D341Med (cell line): ENCODE results near the gene EIF3A.
"Not testable (repeated sequence)": the region's sequence is repeated elsewhere in the genome, so short reads cannot be mapped to it uniquely, and the experiment has no call there.

Source experiments
- DNase-seq: peaks from one replicate; pipeline ENCODE4 v3.0.0; 2012; ENCODE audit warnings: low spot score

Gene EIF3A

DNA sequence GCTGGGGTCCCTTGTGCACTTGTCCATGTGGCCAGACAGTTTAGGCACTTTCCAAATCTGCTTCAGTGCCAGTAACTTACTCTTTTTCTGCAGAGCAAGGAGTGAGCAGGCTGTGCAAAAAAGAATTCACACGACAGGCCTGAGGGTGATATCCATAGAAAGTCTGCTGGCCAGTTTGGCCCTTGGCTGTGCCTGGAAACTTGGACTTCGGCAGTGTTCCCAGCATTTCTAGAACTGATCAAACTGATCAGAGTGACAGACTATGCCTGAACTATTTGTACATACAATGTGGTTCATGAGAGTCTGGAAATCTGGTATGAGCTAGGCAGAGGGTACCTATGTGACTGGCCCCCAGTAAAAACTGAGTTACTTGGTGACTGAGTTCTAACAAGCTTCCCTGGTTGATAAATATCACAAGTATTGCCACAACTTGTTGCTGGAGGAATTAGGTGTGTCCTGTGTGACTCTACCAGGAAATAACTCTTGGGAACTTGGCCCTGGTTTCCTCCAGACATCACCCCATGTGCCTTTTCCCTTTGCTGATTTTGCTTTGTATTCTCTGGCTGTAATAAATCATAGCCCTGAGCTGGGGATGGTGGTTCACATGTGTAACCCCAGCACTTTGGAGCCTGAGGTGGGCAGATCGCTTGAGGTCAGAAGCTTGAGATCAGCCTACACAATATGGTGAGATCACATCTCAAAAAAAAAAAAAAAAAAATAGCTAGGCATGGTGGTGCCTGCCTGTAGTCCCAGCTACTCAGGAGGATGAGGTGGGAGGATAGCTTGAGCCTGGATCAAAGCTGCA is 20.0 kb upstream of the EIF3A start:
- no peak for DNase-seq

DNA sequence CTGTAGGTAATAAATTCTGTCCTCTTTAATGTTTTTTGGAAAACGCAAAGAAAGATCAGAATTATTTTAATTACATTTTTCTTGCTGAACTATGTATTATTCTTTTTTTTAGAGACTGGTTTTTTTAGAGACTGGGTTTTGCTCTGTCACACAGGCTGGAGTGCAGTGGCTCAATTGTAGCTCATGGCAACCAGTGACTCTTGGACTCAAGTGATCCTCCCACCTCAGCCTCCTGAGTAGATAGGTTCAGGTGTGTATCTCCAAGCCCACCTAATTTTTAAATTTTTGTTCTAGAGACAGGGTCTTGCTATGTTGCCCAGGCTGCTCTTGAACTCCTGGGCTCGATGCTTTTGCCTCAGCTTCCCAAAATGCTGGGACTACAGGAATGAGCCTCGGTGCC is 18.0 kb upstream of the EIF3A start:
- no peak for DNase-seq

DNA sequence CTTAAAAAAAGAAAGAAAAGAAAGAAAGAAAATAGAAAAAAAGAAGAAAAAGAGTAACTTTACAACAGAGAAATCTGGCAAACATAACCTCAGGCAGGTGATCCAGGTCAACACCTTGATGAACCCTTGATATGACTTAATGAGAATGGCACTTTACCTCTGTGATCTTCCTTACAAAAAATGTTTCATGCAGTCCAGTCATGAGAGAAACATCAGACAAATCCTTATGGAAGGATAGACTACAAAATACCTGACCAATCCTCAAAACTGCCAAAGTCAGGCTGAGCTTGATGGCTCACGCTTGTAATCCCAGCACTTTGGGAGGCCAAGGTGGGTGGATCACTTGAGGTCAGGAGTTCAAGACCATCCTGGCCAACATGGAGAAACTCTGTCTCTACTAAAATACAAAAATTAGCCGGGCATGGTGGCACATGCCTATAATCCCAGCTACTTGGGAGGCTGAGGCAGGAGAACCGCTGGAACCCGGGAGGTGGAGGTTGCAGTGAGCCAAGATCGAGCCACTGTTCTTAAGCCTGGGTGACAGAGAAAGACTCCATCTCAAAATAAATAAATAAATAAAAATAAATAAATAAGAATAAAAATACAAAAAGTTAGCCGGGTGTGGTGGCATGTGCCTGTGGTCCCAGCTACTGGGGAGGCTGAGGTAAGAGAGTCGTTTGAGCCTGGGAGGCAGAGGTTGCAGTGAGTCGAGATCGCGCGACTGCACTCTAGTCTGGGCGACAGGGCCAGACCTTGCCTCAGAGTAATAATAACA is 16.2 kb upstream of the EIF3A start:
- DNase-seq: not testable (repeated sequence)

DNA sequence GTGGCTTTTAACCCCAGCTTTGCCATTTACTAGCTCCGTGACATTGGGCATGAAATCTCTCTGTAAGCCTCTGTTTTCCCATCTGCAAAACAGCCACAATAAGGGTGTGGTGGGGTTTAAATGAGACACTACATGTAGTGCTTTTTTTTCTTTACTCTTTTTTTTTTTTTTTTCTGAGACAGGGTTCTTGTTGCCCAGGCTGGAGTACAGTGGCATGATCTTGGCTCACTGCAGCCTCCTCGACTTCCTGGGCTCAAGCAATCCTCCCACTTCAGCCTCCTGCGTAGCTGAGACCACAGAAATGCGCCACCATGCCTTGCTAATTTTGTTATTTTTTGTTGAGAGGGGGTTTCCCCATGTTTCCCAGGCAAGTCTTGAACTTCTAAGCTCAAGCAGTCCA is 15.0 kb upstream of the EIF3A start:
- no peak for DNase-seq

DNA sequence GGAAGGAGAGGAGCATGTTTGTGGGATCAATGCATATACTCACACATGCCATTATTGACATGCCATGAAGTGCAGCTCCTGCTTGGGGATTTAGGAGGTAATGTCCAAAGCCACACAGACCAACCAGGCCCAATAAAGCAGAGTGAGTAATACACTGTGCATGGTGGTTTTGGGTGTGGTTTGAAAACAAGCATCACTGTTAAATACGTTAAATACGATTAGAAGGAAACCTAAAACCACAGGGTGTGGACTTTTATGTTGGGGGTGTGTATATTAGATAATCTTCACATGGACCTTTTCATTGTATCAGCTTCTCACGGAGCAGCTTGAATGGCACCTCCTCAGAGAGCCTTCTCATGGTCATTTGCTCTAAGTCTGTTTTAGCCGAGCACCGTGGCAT is 10.4 kb upstream of the EIF3A start:
- no peak for DNase-seq

DNA sequence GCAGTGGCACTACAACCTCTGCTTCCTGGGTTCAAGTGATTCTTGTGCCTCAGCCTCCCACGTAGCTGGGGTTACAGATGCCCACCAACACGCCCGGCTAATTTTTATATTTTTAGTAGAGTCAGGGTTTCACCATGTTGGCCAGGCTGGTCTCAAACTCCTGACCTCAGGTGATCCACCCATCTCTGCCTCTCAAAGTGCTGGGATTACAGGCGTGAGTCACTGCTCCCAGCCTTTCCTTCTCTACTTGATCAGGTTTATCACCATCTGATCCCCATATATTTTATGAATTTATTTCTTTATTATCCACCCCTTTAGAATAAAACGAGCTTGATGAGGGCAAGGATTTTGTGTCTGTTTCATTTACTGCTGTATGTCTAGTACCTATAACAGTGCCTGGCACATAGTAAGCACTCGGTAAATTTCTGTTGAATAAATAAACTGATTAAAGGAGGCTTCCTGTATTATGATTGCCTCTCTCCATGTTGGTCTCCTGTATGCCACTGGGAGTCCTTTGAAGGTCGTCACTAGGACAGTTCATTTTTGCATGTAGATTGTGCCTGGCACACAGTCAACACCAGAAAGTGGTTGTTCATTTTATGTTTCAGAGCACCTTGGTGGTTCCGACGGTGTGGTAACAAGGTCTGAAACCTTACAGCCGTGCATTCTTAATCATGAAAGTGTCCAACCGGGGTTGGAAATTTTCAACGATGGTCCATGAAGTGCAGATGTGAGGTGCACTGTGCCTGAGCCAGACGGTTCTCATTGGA is 9.6 kb upstream of the EIF3A start:
- DNase-seq: no peak

DNA sequence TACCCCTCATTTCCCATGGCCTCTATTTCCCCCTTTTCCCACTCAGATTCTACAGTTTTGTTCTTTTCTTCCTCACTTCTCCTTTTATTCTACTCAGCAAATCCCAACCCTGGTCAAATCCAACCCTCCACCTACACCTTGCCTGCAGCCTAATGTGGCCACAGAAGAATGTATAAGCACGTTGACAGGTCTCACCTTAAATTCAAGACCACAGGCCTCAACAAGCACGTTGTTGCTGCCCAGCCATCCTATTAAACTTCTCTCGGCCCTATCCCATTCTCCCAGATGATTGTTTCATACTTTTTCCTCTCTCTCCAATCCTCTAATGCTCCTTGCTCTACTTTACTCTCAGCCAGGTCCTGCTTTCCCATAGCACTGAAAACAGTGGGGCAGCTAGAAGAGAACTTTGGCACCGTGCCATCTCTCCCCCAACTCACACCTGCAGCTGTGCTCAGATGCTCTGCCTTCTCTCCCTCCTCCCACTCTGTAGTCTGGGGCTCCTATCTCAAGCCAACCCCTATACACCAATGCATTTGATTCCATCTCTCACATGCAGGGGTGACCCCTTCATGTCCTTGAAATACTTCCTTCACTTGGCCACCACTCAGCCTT is 6.8 kb upstream of the EIF3A start:
- no peak for DNase-seq

DNA sequence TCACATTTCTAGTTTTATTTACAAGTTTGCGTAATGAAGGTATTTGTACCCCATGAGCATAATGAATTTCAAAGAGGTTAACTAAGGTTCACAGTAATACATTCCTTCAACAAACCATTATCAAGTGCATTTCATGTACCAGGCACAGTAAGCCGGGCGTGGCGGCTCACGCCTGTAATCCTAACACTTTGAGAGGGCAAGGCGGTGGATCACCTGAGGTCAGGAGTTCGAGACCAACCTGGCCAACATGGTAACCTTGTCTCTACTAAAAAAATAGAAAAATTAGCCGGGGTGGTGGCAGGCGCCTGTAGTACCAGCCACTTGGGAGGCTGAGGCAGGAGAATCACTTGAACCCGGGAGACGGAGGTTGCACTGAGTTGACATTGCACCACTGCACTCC is 4.3 kb upstream of the EIF3A start:
- no peak for DNase-seq

DNA sequence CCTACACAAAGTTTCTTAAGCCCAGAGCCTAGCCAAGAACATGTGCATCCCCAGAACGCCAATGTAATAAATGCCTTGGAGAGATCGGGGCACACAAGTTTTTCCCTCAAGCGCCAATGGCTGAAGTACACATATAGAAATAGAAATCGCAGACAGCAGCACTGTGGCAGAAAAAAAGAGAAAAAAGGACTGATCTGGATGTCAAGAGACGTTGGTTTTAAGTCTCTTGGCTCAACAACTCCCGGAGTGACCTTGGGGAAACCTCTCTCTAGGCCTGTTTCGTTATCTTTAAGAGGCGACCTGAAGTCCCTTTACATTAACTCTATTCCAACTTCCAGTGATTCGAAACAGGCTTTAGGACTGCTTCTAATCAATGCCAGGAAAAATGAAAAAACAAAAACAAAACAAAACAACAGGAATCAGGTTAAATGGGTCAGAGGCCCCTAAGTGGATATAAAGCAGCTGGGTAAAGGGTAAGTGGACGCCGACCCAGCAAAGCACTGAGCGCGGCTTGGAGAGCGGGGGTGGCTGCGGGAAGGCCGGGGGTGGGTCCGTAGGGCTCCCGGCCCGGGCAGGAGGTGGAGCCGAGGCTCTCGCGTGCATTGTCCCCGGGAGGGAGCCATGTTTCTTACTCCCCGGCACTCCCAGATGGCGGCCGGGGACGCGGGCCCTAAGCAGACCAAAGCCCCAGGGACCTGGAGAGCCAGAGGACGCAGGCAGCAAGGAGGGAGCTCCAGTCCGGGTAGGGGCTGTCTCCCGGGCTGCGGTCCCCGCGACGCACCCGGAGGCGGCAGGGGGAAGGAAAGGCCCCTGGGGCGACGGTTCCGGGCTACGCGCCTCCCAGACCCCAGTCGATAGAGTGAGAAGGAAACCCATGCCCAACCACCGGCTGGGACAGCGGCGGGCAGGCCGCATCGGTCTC is 757 bp downstream of the EIF3A start:
- DNase-seq: peak; percentile 76

DNA sequence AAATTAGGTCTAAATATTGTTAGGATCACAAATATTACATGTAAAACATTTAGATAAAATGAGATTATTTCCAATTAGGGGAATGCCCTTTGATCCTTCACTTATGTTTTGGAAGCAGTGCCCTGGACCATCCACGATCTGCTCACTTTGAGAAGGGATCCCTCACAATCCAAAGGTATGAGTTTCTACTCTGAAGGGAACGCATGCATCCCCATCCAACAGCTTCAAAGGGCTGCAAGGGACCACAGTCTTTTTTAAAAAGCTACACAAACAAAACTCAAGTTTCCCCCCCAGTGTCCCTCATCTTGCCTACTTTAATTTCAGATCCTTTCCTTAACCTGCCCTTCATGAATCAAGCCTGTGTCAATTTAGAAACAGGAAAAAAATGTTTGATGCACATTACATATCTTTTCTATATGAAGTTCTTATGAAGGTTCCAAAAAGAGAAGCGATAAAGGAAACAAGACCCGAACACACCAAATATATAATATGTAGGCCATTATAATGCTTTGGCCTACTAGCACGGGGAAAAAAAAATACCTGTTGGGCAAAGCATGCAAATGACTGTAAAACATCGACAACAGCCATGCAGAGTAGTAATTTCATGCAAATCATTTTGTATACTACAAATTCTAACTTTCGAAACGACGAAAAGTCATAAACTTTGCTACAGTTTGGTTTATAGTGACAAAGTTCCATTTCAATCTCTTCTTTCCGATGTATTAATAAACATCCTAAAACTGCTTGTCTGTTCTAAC is 2.0 kb downstream of the EIF3A start:
- no peak for DNase-seq

DNA sequence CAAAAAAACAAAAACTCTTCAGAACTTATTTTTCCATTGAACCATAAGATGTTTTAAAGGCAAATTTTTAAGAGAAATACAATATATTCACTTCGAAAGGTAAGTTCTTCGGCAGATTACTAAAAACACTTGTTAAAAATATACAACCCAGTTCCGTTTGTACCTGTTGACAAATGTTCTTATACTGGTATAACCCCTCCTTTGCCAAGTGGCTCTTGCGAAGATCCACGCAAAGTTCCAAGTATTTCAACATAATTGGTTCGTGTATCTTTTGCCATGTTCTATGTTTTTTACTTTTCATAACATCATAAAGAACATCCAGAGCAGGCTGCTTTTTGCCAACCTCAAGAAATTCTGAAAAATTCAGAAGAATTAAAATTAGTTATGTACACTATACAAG is 7.0 kb downstream of the EIF3A start:
- no peak for DNase-seq

DNA sequence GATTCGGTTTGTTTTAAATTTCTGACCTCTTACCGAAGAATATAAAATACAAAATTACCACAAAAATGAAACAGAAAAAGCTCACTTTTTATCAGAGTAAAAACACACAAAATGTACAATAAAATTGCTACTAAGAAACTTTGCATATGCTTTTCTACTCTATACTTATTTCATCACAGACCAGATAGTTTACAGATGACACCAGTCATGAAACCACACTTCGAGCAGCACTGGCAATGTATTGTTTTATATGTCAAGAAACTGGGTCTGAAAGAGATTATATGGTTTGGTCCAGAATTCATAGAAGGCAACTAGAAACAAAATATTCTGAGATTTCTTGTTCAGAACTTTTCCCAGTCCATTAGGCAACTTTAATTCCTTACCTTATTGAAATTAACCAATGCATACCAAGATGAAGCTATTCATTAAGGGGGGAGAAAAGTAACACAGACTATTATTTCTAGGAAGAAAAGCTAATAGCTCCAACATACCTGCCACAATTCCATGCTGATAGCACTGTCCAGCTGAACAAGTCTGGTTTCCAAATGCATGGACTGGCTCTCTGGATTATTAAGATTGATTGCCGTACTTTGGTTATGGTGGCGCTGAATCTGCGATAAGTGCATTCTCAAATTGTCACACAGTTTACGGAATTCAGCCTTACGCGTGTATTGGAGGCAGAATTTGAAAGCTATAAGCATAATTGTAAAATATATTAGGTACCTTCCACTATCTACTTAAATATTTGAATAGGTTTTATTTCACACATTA is 10.0 kb downstream of the EIF3A start:
- no peak for DNase-seq

DNA sequence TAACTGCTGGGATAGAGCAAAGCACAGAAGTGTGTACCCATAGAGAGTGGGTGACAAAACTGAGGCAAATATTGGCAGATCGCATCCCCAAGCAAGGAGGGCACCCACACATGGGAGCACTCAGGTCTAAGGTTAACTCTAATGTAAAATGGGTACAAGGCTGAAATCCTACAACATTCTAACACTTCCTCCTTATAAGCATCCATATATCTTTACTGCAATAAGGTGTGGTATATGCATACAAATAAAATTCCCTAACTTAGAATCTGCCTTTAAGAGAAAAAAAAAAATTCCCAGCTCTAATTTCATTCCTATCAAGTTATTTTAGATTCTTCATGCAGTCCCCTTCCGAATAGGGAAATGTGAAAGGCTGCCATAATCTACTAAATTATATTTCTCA is 18.7 kb downstream of the EIF3A start:
- no peak for DNase-seq

DNA sequence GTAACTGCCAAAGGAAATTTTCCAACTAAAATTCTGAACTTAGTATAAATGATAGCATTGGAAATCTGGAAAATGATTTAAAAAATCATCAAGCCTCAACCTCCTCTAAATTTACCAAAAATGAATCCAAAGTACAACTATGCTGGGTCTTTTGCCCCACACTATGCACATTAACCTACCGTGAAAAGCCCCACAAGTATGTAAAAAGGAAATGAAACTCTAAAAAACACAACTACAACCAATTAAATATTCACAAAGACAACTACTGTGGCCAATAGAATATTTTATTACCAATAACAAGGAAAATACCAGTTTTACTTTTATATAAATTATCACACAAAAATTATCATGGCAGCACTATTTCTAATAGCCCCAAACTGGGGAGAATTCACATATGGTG is 19.3 kb downstream of the EIF3A start:
- DNase-seq: no peak

DNA sequence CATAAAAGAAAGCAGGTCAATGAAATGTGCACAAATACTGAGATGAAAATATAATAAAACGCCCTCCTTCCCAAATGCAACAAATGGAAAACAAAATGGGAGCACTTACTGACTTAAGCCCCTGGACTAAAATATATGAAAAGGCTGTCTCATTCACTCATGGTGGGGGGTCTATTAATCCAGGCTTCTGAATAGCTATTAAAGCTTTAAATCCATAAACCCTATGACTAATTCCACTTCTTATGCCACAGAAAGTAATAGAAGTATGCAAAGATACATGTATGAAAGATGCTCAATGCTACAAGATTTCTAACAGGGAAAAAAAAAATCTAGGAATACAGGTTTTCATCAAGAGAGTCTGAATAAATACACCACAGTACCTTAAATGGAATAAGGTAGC is 20.5 kb downstream of the EIF3A start:
- peak; percentile 24 for DNase-seq

DNA sequence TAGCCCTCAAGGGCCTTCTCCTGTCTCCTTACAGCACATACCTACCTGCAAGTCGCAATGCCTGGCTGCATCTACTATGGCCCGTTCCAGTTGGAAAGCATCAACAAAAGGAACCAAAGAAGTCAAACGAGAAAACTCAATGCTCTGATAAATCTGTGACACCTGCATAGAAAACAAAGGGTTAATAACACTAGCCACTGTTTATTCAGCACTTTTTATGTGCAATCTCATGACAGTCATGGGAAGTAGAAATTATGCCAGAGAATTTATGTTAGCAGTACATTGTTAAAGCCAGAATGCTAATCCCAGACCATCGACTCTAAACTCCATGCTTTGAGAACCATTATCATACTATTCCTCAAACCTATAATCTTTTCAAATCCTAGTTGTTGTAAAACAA is 21.1 kb downstream of the EIF3A start:
- no peak for DNase-seq

DNA sequence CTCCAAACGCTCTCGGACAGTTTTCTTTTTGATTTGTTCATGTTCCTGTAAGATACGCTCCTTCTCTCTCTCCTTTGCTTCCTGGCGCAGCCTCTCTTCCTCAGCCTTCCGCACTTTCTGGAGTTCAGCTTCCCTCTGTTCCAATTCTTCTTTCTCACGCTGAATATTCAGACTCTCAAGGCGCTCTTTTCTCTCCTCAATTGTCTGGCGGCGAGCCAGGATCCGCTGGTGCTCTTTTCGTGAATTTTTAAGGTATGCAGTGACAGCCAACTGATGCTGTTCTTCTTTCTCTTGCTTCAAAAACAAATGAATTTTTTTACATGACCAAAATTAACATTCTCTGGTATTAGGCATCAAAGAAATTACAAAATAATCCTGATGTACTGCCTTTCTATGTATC is 22.6 kb downstream of the EIF3A start:
- no peak for DNase-seq

DNA sequence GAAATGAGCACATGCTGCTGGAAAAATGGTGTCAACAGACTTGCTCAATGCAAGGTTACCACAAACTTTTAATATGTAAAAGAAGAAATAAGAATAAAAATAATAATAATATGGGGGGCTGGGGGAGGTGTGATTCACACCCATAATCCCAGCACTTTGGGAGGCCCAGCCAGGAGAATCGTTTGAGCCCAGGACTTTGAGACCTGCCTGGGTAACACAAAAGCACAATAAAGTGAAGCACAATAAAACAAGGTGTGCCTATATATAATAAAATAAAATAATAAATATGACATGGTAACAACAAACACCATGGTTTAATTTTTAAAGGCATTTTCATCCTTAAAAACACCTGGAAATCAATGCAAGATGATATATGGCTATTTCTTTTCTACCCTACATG is 25.1 kb downstream of the EIF3A start:
- no peak for DNase-seq

DNA sequence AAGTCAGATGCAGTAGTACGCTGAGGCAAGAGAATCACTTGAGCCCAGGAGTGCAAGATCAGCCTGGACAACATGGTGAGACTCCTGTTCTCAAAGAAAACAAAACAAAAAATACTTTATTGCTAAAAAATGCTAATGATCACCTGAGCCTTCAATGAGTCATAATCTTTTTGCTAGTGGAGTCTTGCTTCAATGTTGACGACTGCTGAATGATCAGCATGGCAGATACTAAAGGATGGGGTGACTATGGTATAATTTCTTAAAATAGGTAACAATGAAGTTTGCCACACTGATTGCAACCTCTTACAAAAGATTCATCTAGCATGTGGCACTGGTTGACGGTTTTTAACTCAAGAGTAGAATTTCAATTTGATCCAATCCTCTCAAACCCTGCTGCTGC is 28.8 kb downstream of the EIF3A start:
- DNase-seq: no peak

DNA sequence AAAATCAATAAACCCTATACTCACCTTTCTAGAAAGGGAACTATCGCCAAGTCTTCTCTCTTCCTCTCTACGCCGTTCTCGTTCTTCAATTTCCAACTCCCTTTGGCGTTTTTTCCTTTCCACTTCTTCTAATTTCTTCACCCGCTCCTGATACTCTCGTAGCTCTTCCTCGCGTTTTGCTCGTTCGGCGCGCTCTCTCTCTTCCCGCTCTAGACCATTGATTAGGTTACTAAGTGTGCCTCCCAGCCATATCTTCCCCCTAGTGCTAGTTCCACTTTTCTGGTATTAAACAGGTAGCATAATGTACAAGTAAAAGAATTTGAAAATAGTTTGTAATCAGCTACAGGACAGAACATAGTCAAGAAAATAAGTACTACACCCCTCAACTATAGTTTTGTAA is 30.8 kb downstream of the EIF3A start:
- DNase-seq: no peak
